Neural cell (in vitro differentiated cells): ENCODE measurements around the gene SF1.

ENCODE experiments used
- EZH2 ChIP-seq: fragments of 200-600, 300-800 bp; shearing (Covaris generic), sonication (generic); IDR thresholded peaks from 2 replicates; pipeline ENCODE4 v1.6.1; 2014; ENCODE audit warnings: antibody characterized with exemption, low read length, borderline replicate concordance, mild to moderate bottlenecking; ENCODE audit not compliant: insufficient read depth, poor library complexity, severe bottlenecking
- TF ChIP-seq, protein P1 (sequence below): fragments of 450-650 bp; IDR thresholded peaks from 2 replicates; pipeline ENCODE4 v1.5.1; 2014; ENCODE audit warnings: antibody characterized with exemption, mild to moderate bottlenecking, moderate library complexity; ENCODE audit not compliant: poor library complexity, severe bottlenecking

DNA sequence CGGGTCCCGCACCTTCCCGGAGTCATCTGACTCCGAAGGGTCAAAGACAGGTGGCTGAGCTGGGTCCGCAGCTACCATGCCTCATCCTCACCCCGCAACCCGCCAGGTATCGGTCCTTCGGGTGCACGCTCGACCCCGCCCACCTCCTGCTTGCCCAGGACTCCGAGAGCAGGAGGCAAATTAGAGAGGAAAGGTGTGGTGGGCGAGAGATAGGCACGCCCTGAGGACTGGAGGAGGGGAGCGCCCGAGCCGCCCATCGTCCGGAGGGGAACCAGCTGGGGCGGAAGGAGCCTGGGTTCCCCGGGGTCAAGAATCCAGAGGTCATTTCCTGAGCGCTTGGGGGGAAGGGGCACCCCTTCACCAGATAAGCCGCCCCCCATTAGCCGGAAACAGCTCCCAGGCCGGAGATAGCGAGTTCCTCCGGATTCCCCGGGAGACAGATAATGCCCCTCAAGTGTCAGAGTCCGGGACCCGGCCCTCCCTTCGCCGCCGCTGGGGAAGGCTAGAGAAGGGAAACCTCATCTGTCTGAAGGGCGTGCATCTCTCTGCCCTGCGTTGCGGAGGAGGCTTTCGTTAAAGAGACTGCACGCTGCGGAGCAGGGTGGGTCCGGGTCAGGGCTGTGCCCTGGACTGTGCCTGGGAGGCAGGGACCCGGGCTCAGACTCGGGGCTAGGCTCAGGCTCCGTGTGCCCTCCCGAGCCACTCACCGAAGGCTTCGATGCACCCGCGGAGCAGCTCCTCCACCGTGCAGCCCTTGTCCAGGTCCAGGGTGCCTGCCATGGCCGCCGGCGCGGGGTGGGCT, 36.1 kb downstream of the SF1 start:
- TF ChIP-seq, protein P1, sequence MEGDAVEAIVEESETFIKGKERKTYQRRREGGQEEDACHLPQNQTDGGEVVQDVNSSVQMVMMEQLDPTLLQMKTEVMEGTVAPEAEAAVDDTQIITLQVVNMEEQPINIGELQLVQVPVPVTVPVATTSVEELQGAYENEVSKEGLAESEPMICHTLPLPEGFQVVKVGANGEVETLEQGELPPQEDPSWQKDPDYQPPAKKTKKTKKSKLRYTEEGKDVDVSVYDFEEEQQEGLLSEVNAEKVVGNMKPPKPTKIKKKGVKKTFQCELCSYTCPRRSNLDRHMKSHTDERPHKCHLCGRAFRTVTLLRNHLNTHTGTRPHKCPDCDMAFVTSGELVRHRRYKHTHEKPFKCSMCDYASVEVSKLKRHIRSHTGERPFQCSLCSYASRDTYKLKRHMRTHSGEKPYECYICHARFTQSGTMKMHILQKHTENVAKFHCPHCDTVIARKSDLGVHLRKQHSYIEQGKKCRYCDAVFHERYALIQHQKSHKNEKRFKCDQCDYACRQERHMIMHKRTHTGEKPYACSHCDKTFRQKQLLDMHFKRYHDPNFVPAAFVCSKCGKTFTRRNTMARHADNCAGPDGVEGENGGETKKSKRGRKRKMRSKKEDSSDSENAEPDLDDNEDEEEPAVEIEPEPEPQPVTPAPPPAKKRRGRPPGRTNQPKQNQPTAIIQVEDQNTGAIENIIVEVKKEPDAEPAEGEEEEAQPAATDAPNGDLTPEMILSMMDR = no peak
- TF ChIP-seq EZH2 = no peak
